ENCODE measurements around the gene PCNX2. TPM values are rescaled to one million over a fixed set of nuclear protein-coding genes. Genes with fewer than 3 reads are reported as not detected.

The PCNX2 gene
- total RNA-seq, 1 donor from 2014 or later: 25.5 TPM

GRCh38 chr1:233075915-233076295, 219.6 kb downstream of the PCNX2 start:
- no peaks in the 10 kb centered on the region for H3K79me2 ChIP-seq (ENCODE audit: insufficient read depth, low read length)
- no peak overlapping the region for H3K4me3 Mint-ChIP-seq (ENCODE audit: unreplicated experiment)

GRCh38 chr1:233066087-233066486, 229.4 kb downstream of the PCNX2 start:
- H3K4me1 ChIP-seq (ENCODE audit: insufficient read depth, low read length): no peaks in the 10 kb centered on the region
- no peak for TF ChIP-seq CTCF (IDR thresholded peaks at IDR 0.05; ENCODE audit: insufficient read depth, low read depth, low read length)
- no peak for TF ChIP-seq EZH2 (IDR thresholded peaks at IDR 0.05; ENCODE audit: insufficient read depth, low read length)
- no peak overlapping the region for H3K27ac ChIP-seq (ENCODE audit: low read depth, low read length)
- H4K20me1 ChIP-seq (ENCODE audit: insufficient read depth, low read length): no peaks in the 10 kb centered on the region
- no peak overlapping the region for H2AFZ ChIP-seq (ENCODE audit: low read depth, low read length)
- H3K27me3 ChIP-seq (ENCODE audit: insufficient read depth, low read length): no peaks in the 10 kb centered on the region
- H3K4me2 ChIP-seq (ENCODE audit: low read length): no peak overlapping the region
- Mint-ChIP-seq H3K9me3 (ENCODE audit: unreplicated experiment) (no peaks in the 10 kb centered on the region), H3K27ac (ENCODE audit: unreplicated experiment) (no peak overlapping the region), H3K4me1 (ENCODE audit: low read depth, unreplicated experiment) (peaks cover 8% of the 10 kb centered on the region), H3K27me3 (ENCODE audit: low read depth, unreplicated experiment) (no peaks in the 10 kb centered on the region), H3K4me3 (ENCODE audit: unreplicated experiment) (no peak overlapping the region), H3K36me3 (ENCODE audit: low read depth, unreplicated experiment) (no peaks in the 10 kb centered on the region)
- peaks cover 6% of the 10 kb centered on the region for H3K9me3 ChIP-seq (ENCODE audit: insufficient read depth, low read depth, low read length)
- no peak overlapping the region for H3K4me3 ChIP-seq (ENCODE audit: insufficient read depth, low read depth, low read length)
- no peak overlapping the region for H3K9ac ChIP-seq (ENCODE audit: low read length)
- DNase-seq (ENCODE audit: low read depth) (no peak), FAIRE-seq (no peak)
- no peaks in the 10 kb centered on the region for H3K36me3 ChIP-seq (ENCODE audit: insufficient read depth, low read length)
- H3K79me2 ChIP-seq (ENCODE audit: insufficient read depth, low read length): no peaks in the 10 kb centered on the region

More at GRCh38 chr1:233075915-233076295, 219.6 kb downstream of the PCNX2 start:
- no peaks in the 10 kb centered on the region for H3K9me3 ChIP-seq (ENCODE audit: insufficient read depth, low read depth, low read length)
- no peaks in the 10 kb centered on the region for H3K36me3 ChIP-seq (ENCODE audit: insufficient read depth, low read length)
- peaks cover 10% of the 10 kb centered on the region for H3K4me1 ChIP-seq (ENCODE audit: insufficient read depth, low read length)
- no peaks in the 10 kb centered on the region for H3K27me3 ChIP-seq (ENCODE audit: insufficient read depth, low read length)
- H3K27me3 Mint-ChIP-seq (ENCODE audit: low read depth, unreplicated experiment): no peaks in the 10 kb centered on the region
- DNase-seq (ENCODE audit: low read depth) (no peak), FAIRE-seq (no peak)
- H3K27ac ChIP-seq (ENCODE audit: low read depth, low read length): no peak overlapping the region
- no peak overlapping the region for H2AFZ ChIP-seq (ENCODE audit: low read depth, low read length)
- no peaks in the 10 kb centered on the region for H3K4me1 Mint-ChIP-seq (ENCODE audit: low read depth, unreplicated experiment)
- H3K36me3 Mint-ChIP-seq (ENCODE audit: low read depth, unreplicated experiment): peaks cover 6% of the 10 kb centered on the region
- H3K9me3 Mint-ChIP-seq (ENCODE audit: unreplicated experiment): no peaks in the 10 kb centered on the region
- H4K20me1 ChIP-seq (ENCODE audit: insufficient read depth, low read length): no peaks in the 10 kb centered on the region
- no peak overlapping the region for H3K4me2 ChIP-seq (ENCODE audit: low read length)
- no peak for TF ChIP-seq EZH2 (IDR thresholded peaks at IDR 0.05; ENCODE audit: insufficient read depth, low read length)
- no peak overlapping the region for H3K4me3 ChIP-seq (ENCODE audit: insufficient read depth, low read depth, low read length)
- no peak overlapping the region for H3K9ac ChIP-seq (ENCODE audit: low read length)
- H3K27ac Mint-ChIP-seq (ENCODE audit: unreplicated experiment): no peak overlapping the region

GRCh38 chr1:233065685-233066084, 229.8 kb downstream of the PCNX2 start:
- FAIRE-seq: no peak
- Histone ChIP-seq H3K4me1 (ENCODE audit: insufficient read depth, low read length) (no peaks in the 10 kb centered on the region), H3K27me3 (ENCODE audit: insufficient read depth, low read length) (no peaks in the 10 kb centered on the region), H3K79me2 (ENCODE audit: insufficient read depth, low read length) (no peaks in the 10 kb centered on the region), H3K36me3 (ENCODE audit: insufficient read depth, low read length) (no peaks in the 10 kb centered on the region), H3K9ac (ENCODE audit: low read length) (no peak overlapping the region), H3K9me3 (ENCODE audit: insufficient read depth, low read depth, low read length) (peaks cover 6% of the 10 kb centered on the region), H2AFZ (ENCODE audit: low read depth, low read length) (no peak overlapping the region), H4K20me1 (ENCODE audit: insufficient read depth, low read length) (no peaks in the 10 kb centered on the region), H3K4me2 (ENCODE audit: low read length) (no peak overlapping the region), H3K4me3 (ENCODE audit: insufficient read depth, low read depth, low read length) (no peak overlapping the region), H3K27ac (ENCODE audit: low read depth, low read length) (no peak overlapping the region)
- Mint-ChIP-seq H3K4me3 (ENCODE audit: unreplicated experiment) (no peak overlapping the region), H3K27ac (ENCODE audit: unreplicated experiment) (no peak overlapping the region), H3K36me3 (ENCODE audit: low read depth, unreplicated experiment) (no peaks in the 10 kb centered on the region), H3K4me1 (ENCODE audit: low read depth, unreplicated experiment) (peaks cover 8% of the 10 kb centered on the region), H3K27me3 (ENCODE audit: low read depth, unreplicated experiment) (no peaks in the 10 kb centered on the region), H3K9me3 (ENCODE audit: unreplicated experiment) (no peaks in the 10 kb centered on the region)
- TF ChIP-seq CTCF (IDR thresholded peaks at IDR 0.05; ENCODE audit: insufficient read depth, low read depth, low read length) (no peak), EZH2 (IDR thresholded peaks at IDR 0.05; ENCODE audit: insufficient read depth, low read length) (no peak)
- no peak for DNase-seq (ENCODE audit: low read depth)

All from astrocyte (in vitro differentiated cells and primary cell).